Measurements from ENCODE around the gene NCKAP5.
"Not testable (repeated sequence)": the region's sequence is repeated elsewhere in the genome, so short reads cannot be mapped to it uniquely, and the experiment has no call there.

The NCKAP5 gene

GRCh38 chr2:132729522-132729921, 838.7 kb downstream of the NCKAP5 start:
- DNase-seq: no peak

- no peak for DNase-seq
These were observed 842.1 kb downstream of the NCKAP5 start for GRCh38 chr2:132726155-132726554.

GRCh38 chr2:132725748-132726147, 842.5 kb downstream of the NCKAP5 start:
- no peak for DNase-seq

GRCh38 chr2:132725148-132725547, 843.1 kb downstream of the NCKAP5 start:
- no peak for DNase-seq

GRCh38 chr2:132721938-132722337, 846.3 kb downstream of the NCKAP5 start:
- DNase-seq: no peak

GRCh38 chr2:132720393-132720792, 847.9 kb downstream of the NCKAP5 start:
- no peak for DNase-seq

GRCh38 chr2:132719480-132719879, 848.8 kb downstream of the NCKAP5 start:
- DNase-seq: no peak

- no peak for DNase-seq
These were observed 851.3 kb downstream of the NCKAP5 start for GRCh38 chr2:132716954-132717353.

- no peak for DNase-seq
These were observed 852.6 kb downstream of the NCKAP5 start for GRCh38 chr2:132715386-132716351.

GRCh38 chr2:132703396-132703795, 864.9 kb downstream of the NCKAP5 start:
- DNase-seq: no peak

GRCh38 chr2:132701810-132702209, 866.5 kb downstream of the NCKAP5 start:
- DNase-seq: no peak

GRCh38 chr2:132699802-132700201, 868.5 kb downstream of the NCKAP5 start:
- not testable (repeated sequence) for DNase-seq

GRCh38 chr2:132698347-132698746, 869.9 kb downstream of the NCKAP5 start:
- DNase-seq: not testable (repeated sequence)

- DNase-seq: no peak
These were observed 870.6 kb downstream of the NCKAP5 start for GRCh38 chr2:132697556-132698205.

GRCh38 chr2:132692816-132693215, 875.4 kb downstream of the NCKAP5 start:
- no peak for DNase-seq

GRCh38 chr2:132691556-132691955, 876.7 kb downstream of the NCKAP5 start:
- no peak for DNase-seq

GRCh38 chr2:132690664-132691303, 877.5 kb downstream of the NCKAP5 start:
- no peak for DNase-seq

GRCh38 chr2:132681766-132682165, 886.5 kb downstream of the NCKAP5 start:
- no peak for DNase-seq

- no peak for DNase-seq
These were observed 887.7 kb downstream of the NCKAP5 start for GRCh38 chr2:132680544-132680943.

GRCh38 chr2:132678483-132678882, 889.8 kb downstream of the NCKAP5 start:
- DNase-seq: no peak

- DNase-seq: no peak
These were observed 890.6 kb downstream of the NCKAP5 start for GRCh38 chr2:132677661-132678060.

- DNase-seq: no peak
These were observed 891.3 kb downstream of the NCKAP5 start for GRCh38 chr2:132676999-132677398.

- no peak for DNase-seq
These were observed 897.0 kb downstream of the NCKAP5 start for GRCh38 chr2:132671151-132671835.
